HG03469 (cell line): ENCODE results near the gene TRIM72.
A peak's percentile ranks its signal among the peaks of the same experiment; 100 is the strongest.
"Not testable (repeated sequence)": the region's sequence is repeated elsewhere in the genome, so short reads cannot be mapped to it uniquely, and the experiment has no call there.

Experiments
- ATAC-seq: cut with Tn5 transposase; IDR thresholded peaks from one replicate; pipeline ENCODE4 v1.9.1; 2021; ENCODE audit warnings: mild to moderate bottlenecking, moderate library complexity, moderate number of reproducible peaks; ENCODE audit not compliant: unreplicated experiment

Gene TRIM72

DNA sequence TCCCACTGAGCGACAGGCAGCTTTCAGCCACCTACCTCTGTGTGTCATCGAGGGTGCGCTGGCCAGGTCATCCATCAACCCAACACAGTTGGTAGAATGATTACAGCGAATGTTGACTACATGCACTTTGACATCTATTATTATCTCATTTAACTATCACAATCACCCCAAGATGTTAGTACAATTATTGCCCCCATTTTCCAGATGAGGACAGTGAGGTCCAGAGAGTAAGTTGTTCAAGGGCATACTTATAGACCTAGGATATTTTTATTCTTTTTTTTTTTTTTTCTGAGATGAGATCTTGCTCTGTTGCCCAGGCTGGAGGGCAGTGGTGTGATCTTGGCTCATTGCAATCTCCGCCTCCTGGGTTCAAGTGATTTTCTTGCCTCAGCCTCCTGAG is 37.5 kb downstream of the TRIM72 start:
- ATAC-seq: no peak

DNA sequence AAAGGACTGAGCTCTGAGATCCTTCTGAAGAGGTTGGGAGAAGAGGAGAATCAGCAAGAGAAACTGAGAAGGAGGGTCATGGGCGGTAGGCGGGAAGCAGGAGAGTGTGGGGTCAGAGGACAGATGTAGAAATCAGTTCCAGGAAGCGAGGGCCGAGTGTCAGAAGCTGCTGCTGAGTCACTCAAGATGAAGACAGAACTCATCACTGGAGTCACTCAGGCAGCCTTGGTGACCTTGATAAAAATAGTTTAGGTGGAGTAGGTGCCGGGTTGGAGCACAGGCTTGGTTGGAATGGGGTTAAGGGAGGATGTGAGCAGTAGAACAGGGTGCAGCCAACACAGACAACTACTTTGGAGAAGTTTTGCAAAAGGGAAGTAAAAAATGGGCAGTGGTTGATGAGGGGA is 39.7 kb downstream of the TRIM72 start:
- no peak for ATAC-seq

DNA sequence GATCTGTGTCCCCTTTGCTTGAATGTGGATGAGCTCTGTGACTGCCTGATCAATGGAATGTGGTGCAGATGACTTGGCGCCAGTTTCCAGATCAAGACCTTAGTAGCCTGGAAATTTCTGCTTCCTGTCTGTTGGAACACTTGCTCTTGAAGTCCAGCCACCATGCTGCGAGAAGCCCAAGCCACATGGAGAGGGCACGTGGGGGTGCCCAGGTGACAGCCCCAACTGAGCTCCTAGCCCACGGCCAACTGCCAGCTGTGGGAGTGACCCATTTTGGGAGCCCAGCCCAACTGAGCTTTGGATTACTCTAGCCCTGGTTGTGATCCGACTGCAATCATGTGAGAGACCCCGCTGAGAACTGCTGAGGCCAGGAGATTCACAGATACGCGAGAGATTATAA is 42.5 kb downstream of the TRIM72 start:
- ATAC-seq: no peak

DNA sequence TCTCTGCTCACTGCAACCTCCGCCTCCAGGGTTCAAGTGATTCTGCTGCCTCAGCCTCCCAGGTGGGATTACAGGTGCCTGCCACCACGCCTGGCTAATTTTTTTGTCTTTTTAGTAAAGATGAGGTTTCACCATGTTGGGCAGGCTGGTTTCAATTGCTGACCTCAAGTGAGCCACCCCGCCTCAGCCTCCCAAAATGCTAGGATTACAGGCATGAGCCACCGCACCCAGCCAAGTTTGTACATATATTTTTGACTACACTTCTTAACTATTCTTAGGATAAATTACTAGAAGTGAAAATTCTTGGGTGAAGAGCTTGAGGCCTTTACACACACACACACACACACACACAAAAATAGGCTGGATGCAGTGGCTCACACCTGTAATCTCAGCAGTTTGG is 44.4 kb downstream of the TRIM72 start:
- ATAC-seq: no peak

DNA sequence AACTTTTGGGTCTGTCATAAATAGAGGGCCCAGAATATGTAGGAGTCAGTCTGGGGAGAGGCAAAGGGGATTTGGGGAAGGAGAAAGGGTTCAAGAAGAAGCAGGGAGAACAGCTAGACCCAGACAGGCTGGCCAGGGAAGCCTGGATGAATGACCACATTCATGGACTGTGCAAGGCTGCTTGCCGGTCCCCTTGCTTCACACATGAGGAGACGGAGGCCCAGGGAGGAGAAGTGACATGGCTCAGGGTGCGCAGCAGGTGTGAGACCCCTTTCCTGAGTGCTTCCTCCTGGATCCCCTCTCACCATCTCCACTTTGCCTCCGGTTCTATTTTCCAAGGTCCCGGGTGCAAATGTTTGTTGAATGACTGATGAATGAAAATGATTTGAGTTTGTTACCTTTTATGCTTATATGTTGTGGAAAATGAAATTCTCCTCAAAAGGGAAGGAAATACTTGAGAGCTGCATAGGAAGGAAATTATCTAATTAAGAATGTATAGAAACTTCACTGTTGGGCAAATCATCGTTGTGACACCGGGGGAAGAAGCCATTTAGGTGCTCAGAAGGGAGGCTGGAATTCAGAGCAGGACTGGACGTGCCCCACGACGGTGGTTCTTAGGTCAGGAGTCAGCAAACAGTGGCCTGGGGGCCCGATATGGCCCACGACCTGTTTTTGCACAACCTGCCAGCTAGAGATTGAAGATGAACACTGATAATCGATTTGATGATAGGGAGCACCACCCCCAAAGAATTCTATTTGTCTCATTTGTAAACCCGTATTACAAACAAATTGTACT is 46.4 kb downstream of the TRIM72 start:
- no peak for ATAC-seq

DNA sequence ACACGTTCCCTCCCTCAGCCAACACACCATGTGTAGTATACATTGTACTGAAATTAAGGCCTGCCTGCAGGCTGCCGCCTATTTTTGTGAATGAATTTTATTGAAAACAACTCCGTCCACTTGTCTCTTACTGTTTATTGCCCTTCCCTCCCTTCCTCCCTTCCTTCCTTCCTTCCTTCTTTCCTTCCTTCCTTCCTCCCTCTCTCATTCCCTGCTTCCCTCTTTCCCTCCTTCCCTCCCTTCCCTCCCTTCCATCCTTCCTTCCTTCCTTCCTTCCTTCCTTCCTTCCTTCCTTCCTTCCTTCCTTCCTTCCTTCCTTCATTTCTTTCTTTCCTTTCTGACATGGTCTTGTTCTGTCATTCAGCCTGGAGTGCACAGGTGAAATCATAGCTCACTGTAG is 48.2 kb downstream of the TRIM72 start:
- ATAC-seq: no peak

DNA sequence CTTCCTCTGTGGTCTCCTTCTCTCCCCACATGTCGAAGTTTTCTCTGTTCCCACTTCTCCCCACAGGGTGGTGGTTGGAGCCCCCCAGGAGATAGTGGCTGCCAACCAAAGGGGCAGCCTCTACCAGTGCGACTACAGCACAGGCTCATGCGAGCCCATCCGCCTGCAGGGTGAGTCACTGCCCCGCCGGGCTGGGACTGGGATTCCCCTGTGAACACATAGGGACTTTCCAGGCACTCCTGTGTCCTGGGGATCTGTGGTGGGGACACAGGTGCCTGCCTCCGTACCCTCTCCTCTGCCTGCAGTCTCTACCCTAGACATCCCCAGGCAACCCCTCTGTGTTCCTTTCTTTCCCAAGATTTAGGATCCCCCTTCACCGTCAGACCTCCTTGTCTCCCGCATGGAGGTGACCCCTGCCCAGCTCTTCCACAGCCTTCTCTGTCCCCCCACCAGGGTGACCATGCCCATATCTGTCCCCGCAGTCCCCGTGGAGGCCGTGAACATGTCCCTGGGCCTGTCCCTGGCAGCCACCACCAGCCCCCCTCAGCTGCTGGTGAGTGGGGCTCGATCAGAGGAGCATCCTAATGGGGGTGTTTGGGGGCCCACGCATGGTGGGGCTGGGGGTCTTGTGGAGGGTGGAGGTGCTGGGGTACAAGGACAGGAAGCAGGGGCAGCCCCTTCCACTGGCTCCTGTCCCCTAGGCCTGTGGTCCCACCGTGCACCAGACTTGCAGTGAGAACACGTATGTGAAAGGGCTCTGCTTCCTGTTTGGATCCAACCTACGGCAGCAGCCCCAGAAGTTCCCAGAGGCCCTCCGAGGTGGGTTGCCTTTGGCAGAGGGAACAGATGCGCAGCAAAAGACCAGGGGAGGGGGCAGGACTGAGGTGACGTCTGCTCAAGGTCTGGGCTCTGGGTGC is 51.7 kb downstream of the TRIM72 start:
- peak; percentile 86 for ATAC-seq

DNA sequence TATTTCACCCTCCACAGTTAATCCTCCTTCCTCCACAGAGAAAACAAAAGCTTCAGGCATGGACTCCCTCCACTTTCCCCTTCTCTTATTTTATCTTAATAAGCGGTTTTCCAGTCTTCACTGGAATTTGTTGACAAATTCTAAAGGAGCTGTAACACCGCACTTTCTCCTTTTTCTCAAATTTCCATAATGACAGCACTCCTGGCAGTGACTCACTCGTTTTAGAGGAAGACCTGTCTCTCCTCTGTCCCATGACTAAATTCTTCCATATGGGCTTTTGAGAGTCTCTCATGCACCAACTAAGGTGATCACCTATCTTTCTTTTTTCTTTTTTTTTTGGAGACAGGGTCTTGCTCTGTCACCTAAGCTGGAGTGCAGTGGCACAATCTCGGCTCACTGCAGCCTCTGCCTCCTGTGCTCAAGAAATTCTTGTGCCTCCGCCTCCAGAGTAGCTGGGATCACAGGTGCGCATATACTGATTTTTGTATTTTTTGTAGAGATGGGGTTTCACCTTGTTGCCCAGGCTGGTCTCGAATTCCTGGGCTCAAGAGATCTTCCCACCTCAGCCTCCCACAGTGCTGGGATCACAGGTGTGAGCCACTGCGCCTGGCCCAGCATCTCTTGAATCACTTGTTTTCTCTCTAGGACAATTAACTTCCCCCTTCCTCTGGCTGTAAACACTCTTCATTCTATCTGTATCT is 53.6 kb downstream of the TRIM72 start:
- ATAC-seq: no peak

DNA sequence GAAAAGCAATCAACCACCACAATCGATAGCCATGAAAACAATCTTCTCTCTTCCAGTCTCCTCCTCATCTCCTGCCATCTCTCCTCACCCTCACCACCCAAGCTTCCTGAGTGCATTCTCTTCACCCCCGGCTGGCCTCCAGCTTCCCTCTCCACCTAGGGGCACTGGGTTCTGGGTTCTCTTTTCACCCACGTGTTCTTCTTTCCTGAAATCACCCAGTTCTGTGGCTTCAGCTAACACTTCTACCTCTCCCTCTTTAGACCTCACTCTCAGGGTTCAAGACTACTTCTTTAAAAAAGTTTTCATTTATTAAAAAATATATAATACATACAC is 54.1 kb downstream of the TRIM72 start:
- ATAC-seq: no peak

DNA sequence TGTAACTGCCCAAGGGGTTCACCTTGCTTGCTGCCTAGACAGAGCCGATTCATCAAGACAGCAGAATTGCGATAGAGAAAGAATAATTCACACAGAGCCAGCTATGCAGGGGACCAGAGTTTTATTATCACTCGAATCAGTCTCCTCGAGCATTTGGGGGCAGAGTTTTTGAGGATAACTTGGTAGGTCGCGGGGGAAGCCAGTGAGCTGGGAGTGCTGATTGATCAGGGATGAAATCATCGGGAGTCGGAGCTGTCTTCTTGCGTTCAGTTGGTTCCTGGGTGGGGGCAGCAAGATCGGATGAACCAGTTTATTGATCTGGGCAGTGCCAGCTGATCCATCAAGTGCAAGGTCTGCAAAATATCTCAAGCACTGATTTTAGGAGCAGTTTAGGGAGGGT is 55.0 kb downstream of the TRIM72 start:
- no peak for ATAC-seq

DNA sequence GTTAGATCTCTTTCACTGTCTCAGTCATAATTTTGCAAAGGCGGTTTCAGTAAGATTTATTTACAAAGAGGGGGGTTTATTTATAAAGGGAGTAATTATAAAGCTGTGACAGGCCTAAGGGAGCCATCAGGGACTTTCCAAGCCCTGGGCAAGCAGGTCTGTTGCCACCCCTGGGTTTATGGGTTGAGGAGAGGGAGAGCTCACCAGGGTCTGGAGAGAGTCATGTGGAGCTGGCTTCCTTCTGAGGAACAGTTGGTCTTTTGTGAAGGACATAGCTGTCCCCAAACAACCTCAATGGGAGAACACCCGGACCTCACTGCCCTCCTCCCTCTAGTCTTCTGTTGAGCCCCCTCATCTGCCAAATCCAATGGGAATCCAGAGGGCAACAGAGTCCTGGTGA is 55.6 kb downstream of the TRIM72 start:
- ATAC-seq: no peak

DNA sequence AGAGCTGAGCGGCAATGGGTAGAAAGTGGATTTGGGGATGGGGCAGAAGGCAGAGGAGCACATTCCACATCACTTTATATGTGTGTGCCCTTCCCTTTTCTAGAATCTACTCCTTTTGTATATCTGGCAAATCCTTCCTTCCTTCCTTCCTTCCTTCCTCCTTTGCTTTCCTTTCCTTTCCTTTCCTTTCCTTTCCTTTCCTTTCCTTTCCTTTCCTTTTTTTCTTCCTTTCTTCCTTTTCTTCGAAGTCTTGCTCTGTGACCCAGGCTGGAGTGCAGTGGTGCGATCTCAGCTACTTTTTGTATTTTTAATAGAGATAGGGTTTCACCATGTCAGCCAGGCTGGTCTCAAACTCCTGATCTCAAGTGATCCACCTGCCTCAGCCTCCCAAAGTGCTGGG is 56.1 kb downstream of the TRIM72 start:
- ATAC-seq: not testable (repeated sequence)

DNA sequence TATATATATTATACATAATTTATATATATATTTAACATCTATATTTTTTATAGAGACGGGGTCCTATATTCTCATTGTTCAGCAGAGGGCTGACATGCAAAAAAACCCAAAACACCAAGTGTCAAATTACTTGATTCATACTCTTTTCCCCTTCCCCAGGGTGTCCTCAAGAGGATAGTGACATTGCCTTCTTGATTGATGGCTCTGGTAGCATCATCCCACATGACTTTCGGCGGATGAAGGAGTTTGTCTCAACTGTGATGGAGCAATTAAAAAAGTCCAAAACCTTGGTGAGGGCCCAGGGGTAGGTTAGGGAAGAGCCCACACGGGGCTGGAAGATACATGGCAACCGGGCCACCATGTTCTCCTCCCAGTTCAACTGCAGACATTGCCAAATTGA is 56.9 kb downstream of the TRIM72 start:
- no peak for ATAC-seq

DNA sequence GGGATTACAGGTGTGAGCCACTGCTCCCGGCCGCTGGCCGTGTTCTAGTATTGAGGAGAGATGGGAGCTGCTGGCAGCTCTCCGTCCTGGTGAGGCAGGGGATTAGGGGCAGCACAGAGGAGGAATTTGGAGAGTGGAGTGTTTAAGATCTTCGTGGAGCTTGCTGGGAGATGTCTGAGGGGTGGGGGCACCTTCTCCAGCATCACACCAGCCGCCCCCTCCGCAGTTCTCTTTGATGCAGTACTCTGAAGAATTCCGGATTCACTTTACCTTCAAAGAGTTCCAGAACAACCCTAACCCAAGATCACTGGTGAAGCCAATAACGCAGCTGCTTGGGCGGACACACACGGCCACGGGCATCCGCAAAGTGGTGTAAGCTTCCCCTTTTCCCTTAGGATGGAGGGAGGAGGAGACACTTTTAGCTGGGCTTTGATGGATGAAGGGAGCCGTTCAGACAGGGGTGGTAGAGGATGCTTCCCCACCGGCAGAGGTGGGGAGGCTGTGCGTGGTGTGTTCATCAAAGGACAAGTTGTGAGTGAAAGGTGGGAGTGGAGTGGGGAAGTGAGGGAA is 57.8 kb downstream of the TRIM72 start:
- no peak for ATAC-seq

DNA sequence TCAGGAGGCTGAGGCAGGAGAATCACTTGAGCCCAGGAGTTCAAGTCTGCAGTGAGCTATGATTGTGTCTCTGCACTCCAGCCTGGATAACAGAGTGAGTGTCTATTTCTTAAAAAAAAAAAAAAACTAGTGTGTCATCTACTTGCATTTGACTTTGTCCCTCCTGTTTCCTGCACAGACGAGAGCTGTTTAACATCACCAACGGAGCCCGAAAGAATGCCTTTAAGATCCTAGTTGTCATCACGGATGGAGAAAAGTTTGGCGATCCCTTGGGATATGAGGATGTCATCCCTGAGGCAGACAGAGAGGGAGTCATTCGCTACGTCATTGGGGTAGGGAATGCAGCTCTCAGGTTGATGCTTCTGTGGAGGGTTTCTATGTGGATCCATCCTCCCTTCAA is 59.3 kb downstream of the TRIM72 start:
- ATAC-seq: no peak

DNA sequence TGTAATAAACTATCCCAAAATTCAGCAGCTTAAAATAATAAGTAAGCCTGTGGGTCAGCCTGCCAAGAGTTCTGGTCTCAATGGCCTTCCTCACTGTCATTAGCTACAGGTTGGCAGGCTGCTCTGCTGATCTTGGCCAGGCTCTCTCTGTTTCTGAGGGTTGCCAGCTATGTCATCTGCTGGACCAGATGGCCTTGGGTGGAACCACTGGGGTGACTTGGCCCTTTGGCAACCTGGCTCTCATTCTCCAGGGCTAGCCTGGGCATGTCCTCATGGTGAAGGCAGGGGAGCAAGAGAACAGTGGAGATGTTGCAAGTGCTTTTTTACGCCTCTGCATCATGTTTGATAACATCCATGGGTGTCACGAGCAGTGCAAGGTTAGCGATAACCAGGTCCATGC is 59.8 kb downstream of the TRIM72 start:
- no peak for ATAC-seq

DNA sequence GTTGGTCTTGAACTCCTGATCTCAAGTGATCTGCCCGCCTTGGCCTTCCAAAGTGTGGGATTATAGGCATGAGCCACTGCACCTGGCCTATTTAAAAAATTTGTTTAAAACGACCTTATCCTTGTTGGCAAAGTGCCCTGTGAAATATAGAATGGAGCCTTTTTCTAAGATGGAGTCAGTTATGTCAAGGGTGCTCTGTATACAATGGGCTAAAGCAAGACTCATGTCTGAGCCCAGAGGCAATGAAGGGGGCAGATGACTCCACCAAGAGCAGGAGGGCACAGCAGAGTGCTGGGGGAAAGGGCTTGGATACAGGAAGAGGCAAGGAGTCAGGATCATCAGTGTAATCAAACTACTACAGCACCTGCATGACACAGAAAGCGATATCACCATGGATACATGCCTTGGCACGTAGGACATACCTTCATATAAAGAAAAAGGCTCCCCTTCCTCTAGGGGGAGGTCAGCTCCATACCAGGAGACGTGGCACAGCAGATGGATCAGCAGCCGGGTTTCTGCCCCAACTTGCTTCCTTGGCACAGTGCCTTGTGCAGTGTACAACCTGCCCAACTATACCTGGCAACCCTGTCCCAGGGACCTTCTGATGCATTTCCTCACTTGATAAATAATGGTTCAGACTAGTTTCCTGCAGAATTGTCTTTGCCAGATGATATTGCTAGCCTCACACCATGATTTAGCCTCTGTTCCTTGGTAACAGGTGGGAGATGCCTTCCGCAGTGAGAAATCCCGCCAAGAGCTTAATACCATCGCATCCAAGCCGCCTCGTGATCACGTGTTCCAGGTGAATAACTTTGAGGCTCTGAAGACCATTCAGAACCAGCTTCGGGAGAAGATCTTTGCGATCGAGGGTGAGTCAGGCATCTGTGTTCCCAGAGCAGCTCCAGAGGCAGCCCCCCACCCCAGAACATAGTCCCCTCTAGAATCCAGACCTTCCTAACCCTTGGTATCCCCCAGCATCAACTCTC is 61.2 kb downstream of the TRIM72 start:
- ATAC-seq: no peak

DNA sequence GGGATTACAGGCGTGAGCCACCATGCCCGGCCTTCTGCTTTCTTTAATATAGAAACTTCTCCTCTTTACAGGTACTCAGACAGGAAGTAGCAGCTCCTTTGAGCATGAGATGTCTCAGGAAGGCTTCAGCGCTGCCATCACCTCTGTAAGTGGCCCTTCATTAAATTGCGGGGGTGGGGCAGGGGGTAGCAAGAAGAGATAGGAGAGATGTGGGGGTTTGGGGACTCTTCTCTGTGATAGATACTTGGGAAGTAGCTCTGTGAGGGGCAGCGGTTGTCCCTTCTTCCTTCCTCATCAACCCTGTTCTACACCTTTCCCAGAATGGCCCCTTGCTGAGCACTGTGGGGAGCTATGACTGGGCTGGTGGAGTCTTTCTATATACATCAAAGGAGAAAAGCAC is 62.7 kb downstream of the TRIM72 start:
- ATAC-seq: no peak

DNA sequence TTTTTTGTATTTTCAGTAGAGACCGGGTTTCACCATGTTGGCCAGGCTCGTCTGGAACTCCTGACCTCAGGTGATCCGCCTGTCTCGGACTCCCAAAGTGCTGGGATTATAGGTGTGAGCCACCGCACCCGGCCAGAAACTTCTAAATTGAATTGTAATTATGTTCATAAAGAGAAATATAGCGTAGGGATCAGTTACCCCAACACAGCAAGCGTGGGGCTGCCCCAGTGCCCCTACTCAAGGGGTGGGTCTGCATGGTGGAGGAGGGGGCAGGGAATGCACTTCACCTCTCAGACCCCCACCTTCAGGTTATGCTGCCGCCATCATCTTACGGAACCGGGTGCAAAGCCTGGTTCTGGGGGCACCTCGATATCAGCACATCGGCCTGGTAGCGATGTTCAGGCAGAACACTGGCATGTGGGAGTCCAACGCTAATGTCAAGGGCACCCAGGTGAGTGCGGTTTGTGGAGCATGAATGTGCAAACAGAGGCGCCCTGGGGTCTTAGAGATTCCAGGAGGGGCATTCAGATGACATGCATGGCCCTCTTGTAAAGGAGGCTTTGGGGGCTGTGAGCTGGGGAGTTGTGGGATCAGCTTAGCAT is 63.8 kb downstream of the TRIM72 start:
- no peak for ATAC-seq

DNA sequence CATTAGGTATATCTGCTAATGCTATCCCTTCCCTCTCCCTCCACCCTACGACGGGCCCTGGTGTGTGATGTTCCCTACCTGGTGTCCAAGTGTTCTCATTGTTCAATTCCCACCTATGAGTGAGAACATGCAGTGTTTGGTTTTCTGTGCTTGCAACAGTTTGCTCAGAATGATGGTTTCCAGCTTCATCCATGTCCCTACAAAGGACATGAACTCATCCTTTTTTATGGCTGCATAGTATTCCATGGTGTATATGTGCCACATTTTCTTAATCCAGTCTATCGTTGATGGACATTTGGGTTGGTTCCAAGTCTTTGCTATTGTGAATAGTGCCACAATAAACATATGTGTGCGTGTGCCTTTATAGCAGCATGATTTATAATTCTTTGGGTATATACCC is 64.9 kb downstream of the TRIM72 start:
- ATAC-seq: not testable (repeated sequence)
